PC-3 (cell line): ENCODE results near the gene ACAD8.
"Not testable (repeated sequence)": the region's sequence is repeated elsewhere in the genome, so short reads cannot be mapped to it uniquely, and the experiment has no call there.

Experiments used
- EZH2 ChIP-seq: fragments of 300-600 bp; sonication (generic); IDR thresholded peaks from one replicate; pipeline ENCODE4 v1.6.1; 2017; ENCODE audit warnings: antibody characterized with exemption, mild to moderate bottlenecking, low read length; ENCODE audit not compliant: unreplicated experiment
- TF ChIP-seq, protein P1 (sequence below): fragments of 300-600 bp; sonication (generic); conservative IDR thresholded peaks from 2 replicates; pipeline ENCODE4 v1.5.1; 2017; ENCODE audit warnings: antibody characterized with exemption, low read depth, mild to moderate bottlenecking, low read length

DNA sequence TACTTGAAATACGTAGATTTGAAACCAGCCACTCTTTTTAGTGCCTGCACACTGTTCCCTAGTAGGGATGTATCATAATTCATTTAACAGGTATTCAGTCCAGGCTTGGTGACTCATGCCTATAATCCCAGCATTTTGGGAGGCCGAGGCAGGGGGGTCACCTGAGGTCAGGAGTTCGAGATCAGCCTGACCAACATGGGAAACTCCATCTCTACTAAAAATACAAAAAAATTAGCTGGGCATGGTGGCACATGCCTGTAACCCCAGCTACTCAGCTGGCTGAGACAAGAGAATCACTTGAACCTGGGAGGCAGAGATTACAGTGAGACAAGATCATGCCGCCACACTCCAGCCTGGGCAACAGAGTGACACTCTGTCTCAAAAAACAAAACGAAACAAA is 31.0 kb downstream of the ACAD8 start:
- TF ChIP-seq, protein P1, sequence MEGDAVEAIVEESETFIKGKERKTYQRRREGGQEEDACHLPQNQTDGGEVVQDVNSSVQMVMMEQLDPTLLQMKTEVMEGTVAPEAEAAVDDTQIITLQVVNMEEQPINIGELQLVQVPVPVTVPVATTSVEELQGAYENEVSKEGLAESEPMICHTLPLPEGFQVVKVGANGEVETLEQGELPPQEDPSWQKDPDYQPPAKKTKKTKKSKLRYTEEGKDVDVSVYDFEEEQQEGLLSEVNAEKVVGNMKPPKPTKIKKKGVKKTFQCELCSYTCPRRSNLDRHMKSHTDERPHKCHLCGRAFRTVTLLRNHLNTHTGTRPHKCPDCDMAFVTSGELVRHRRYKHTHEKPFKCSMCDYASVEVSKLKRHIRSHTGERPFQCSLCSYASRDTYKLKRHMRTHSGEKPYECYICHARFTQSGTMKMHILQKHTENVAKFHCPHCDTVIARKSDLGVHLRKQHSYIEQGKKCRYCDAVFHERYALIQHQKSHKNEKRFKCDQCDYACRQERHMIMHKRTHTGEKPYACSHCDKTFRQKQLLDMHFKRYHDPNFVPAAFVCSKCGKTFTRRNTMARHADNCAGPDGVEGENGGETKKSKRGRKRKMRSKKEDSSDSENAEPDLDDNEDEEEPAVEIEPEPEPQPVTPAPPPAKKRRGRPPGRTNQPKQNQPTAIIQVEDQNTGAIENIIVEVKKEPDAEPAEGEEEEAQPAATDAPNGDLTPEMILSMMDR, result not testable (repeated sequence)
- TF ChIP-seq EZH2, result not testable (repeated sequence)
